Breast epithelium (tissue), 4 donors: Measurements from ENCODE around the gene RNF151. TPM values are rescaled to one million over a fixed set of nuclear protein-coding genes. Genes with fewer than 3 reads are reported as not detected.
"Not testable (repeated sequence)": the region's sequence is repeated elsewhere in the genome, so short reads cannot be mapped to it uniquely, and the experiment has no call there.

Source experiments
- DNase-seq, 2 donors: peaks; one replicate each; pipeline ENCODE4 v3.0.0-alpha.2; 2019; ENCODE audit warnings: low spot score in 2 of 2
- H3K27ac ChIP-seq, 2 donors: fragments of 200-600 bp; sonication (generic) in 1 of 2; one replicate each; pipeline ENCODE4 v1.5.1; 2016 to 2019; ENCODE audit warnings: mild to moderate bottlenecking in 1 of 2
- H3K27me3 ChIP-seq, 2 donors: fragments of 200-600 bp; sonication (generic) in 1 of 2; one replicate each; pipeline versions ENCODE4 v1.5.1 to v1.6.0; 2017 to 2019; ENCODE audit warnings: control low read depth in 1 of 2, mild to moderate bottlenecking in 1 of 2
- H3K36me3 ChIP-seq: fragments of 200-600 bp; one replicate; pipeline ENCODE4 v1.5.1; 2019
- H3K4me1 ChIP-seq, 2 donors: fragments of 200-600 bp; sonication (generic); one replicate each; pipeline ENCODE4 v1.5.1; 2016 to 2019; ENCODE audit warnings: control low read depth in 1 of 2
- H3K4me3 ChIP-seq, 3 donors: fragments of 200-600 bp; sonication (generic); 1 replicate in 2 of 3; 2 replicates in 1 of 3; pipeline ENCODE4 v1.5.1; 2016 to 2019; ENCODE audit warnings: mild to moderate bottlenecking in 3 of 3, moderate library complexity in 2 of 3
- H3K9me3 ChIP-seq, 2 donors: fragments of 200-600 bp; sonication (generic) in 1 of 2; one replicate each; pipeline ENCODE4 v1.5.1; 2016 to 2019; ENCODE audit warnings: control low read depth in 1 of 2
- CTCF ChIP-seq, 3 donors: fragments of 450-650 bp; IDR thresholded peaks; one replicate each; pipeline ENCODE4 v1.5.1; 2016 to 2017; ENCODE audit warnings: antibody characterized with exemption in 3 of 3, mild to moderate bottlenecking in 3 of 3, moderate library complexity in 3 of 3
- POLR2A ChIP-seq: fragments of 450-650 bp; IDR thresholded peaks from one replicate; pipeline ENCODE4 v1.6.1; 2016; ENCODE audit warnings: antibody characterized with exemption, mild to moderate bottlenecking, moderate library complexity
- POLR2AphosphoS5 ChIP-seq, 3 donors: sonication (generic); formaldehyde crosslinking; IDR thresholded peaks; one replicate each; pipeline ENCODE4 v1.6.1; 2017; ENCODE audit warnings: antibody characterized with exemption in 3 of 3
- intact Hi-C: fragments of 100-400 bp; cut with DNase I; formaldehyde crosslinking; loops from one replicate; pipeline ENCODE4 v1.15.1; 2023; ENCODE audit warnings: low total_unique reads
- total RNA-seq, 3 donors: library from RNA; depleted of rRNA; stranded (reverse); fragments of >200 nt; gene quantifications; one replicate each; pipeline ENCODE4 v1.1.0, GENCODE V29; 2016

Gene RNF151
- total RNA-seq, 3 donors from 2014 or later, result 0.98 TPM; not detected in 2

GRCh38 chr16:1919327-1919998 is 47.2 kb upstream of the RNF151 start:
- Histone ChIP-seq H3K4me1 (no peaks in the 10 kb centered on the region), H3K4me3 (no peak overlapping the region), H3K9me3 (no peaks in the 10 kb centered on the region), H3K27me3 (peaks cover 0 to 77% of the 10 kb centered on the region in 2 donors), H3K27ac (no peak overlapping the region), H3K36me3 (no peaks in the 10 kb centered on the region)
- intact Hi-C loops, result no loop called here
- TF ChIP-seq CTCF (IDR thresholded peaks at IDR 0.05), result no peak
- TF ChIP-seq POLR2AphosphoS5 (IDR thresholded peaks at IDR 0.05), result no peak
- TF ChIP-seq POLR2A, result no peak
- no peak for DNase-seq

- H3K4me3 ChIP-seq, H3K4me1 ChIP-seq, H3K36me3 ChIP-seq, H3K27ac ChIP-seq, H3K9me3 ChIP-seq, DNase-seq, intact Hi-C loops: not testable (repeated sequence)
- H3K27me3 ChIP-seq, result peaks cover 0 to 72% of the 10 kb centered on the region in 2 donors
These were observed 46.5 kb upstream of the RNF151 start for GRCh38 chr16:1920122-1920521.

- intact Hi-C loops, result no loop called here
- Histone ChIP-seq H3K4me1 (no peaks in the 10 kb centered on the region), H3K4me3 (no peak overlapping the region), H3K9me3 (no peaks in the 10 kb centered on the region), H3K27me3 (peaks cover 0 to 69% of the 10 kb centered on the region in 2 donors), H3K27ac (no peak overlapping the region), H3K36me3 (no peaks in the 10 kb centered on the region)
- no peak for TF ChIP-seq POLR2AphosphoS5 (IDR thresholded peaks at IDR 0.05)
- TF ChIP-seq POLR2A, result no peak
- no peak for TF ChIP-seq CTCF (IDR thresholded peaks at IDR 0.05)
- no peak for DNase-seq
These were observed 45.9 kb upstream of the RNF151 start for GRCh38 chr16:1920727-1921171.

GRCh38 chr16:1922357-1922756 is 44.3 kb upstream of the RNF151 start:
- no peak for DNase-seq
- no peaks in the 10 kb centered on the region for H3K4me1 ChIP-seq
- TF ChIP-seq POLR2A, result no peak
- no peak for TF ChIP-seq POLR2AphosphoS5 (IDR thresholded peaks at IDR 0.05)
- TF ChIP-seq CTCF (IDR thresholded peaks at IDR 0.05), result no peak
- H3K27me3 ChIP-seq, result peaks cover 0 to 53% of the 10 kb centered on the region in 2 donors
- H3K36me3 ChIP-seq, result no peaks in the 10 kb centered on the region
- intact Hi-C loops, result no loop called here
- H3K4me3 ChIP-seq, result no peak overlapping the region
- no peaks in the 10 kb centered on the region for H3K9me3 ChIP-seq
- no peak overlapping the region for H3K27ac ChIP-seq

- Histone ChIP-seq H3K36me3 (no peaks in the 10 kb centered on the region), H3K9me3 (no peaks in the 10 kb centered on the region), H3K4me3 (no peak overlapping the region), H3K27ac (no peak overlapping the region), H3K27me3 (peaks cover 0 to 45% of the 10 kb centered on the region in 2 donors), H3K4me1 (no peaks in the 10 kb centered on the region)
- DNase-seq, result no peak
- TF ChIP-seq CTCF (IDR thresholded peaks at IDR 0.05), result no peak
- no peak for TF ChIP-seq POLR2A
- TF ChIP-seq POLR2AphosphoS5 (IDR thresholded peaks at IDR 0.05), result no peak
- intact Hi-C loops, result no loop called here
These were observed 43.2 kb upstream of the RNF151 start for GRCh38 chr16:1923299-1924034.
